Mesothelial cell of epicardium (in vitro differentiated cells): ENCODE results near the gene RALGDS. TPM values are rescaled to one million over a fixed set of nuclear protein-coding genes. Genes with fewer than 3 reads are reported as not detected.

Source experiments
- DNase-seq, 2 experiments: peaks; one replicate each; pipeline ENCODE4 v3.0.0; 2021; ENCODE audit warnings: low spot score in 2 of 2; ENCODE audit not compliant: unreplicated experiment in 2 of 2
- H3K27ac Mint-ChIP-seq: 2 replicates; pipeline ENCODE4 v1.8.0; 2021; ENCODE audit warnings: mixed read lengths
- H3K27me3 Mint-ChIP-seq: 2 replicates; pipeline ENCODE4 v1.8.0; 2021; ENCODE audit warnings: low read depth, mixed read lengths
- H3K36me3 Mint-ChIP-seq: 2 replicates; pipeline ENCODE4 v1.8.0; 2021; ENCODE audit warnings: mixed read lengths
- H3K4me1 Mint-ChIP-seq: 2 replicates; pipeline ENCODE4 v1.8.0; 2021; ENCODE audit warnings: mixed read lengths
- H3K4me3 Mint-ChIP-seq: 2 replicates; pipeline ENCODE4 v1.8.0; 2021; ENCODE audit warnings: mild to moderate bottlenecking, moderate library complexity, mixed read lengths
- H3K9me3 Mint-ChIP-seq: 2 replicates; pipeline ENCODE4 v1.8.0; 2021; ENCODE audit warnings: mixed read lengths
- CTCF ChIP-seq: fragments of 200-600 bp; sonication (generic); IDR thresholded peaks from one replicate; pipeline ENCODE4 v1.5.0; 2021; ENCODE audit warnings: antibody characterized with exemption; ENCODE audit not compliant: unreplicated experiment
- total RNA-seq: library from RNA; stranded (reverse); gene quantifications from 3 replicates; pipeline ENCODE4 v1.2.1, GENCODE V29; 2021

RALGDS gene
- total RNA-seq, 1 donor from 2014 or later = 83.5 TPM

GRCh38 chr9:133121915-133122550 is 993 bp upstream of the RALGDS start:
- H3K27ac Mint-ChIP-seq = peak overlapping the region; percentile 64
- H3K36me3 Mint-ChIP-seq = no peaks in the 10 kb centered on the region
- H3K27me3 Mint-ChIP-seq = no peaks in the 10 kb centered on the region
- peaks cover 54% of the 10 kb centered on the region for H3K4me1 Mint-ChIP-seq
- DNase-seq = no peak
- TF ChIP-seq CTCF = no peak
- peak overlapping the region; percentile 41 for H3K4me3 Mint-ChIP-seq
- no peaks in the 10 kb centered on the region for H3K9me3 Mint-ChIP-seq

- Mint-ChIP-seq H3K27ac (peak overlapping the region; percentile 71), H3K27me3 (no peaks in the 10 kb centered on the region), H3K9me3 (no peaks in the 10 kb centered on the region), H3K4me3 (peak overlapping the region; percentile 75), H3K36me3 (no peaks in the 10 kb centered on the region), H3K4me1 (peaks cover 54% of the 10 kb centered on the region)
- no peak for TF ChIP-seq CTCF
- no peak for DNase-seq
These were observed 391 bp downstream of the RALGDS start for GRCh38 chr9:133120501-133121197.

GRCh38 chr9:133119846-133120500 is 1.1 kb downstream of the RALGDS start:
- H3K4me1 Mint-ChIP-seq = peaks cover 54% of the 10 kb centered on the region
- TF ChIP-seq CTCF = no peak
- H3K9me3 Mint-ChIP-seq = no peaks in the 10 kb centered on the region
- H3K27me3 Mint-ChIP-seq = no peaks in the 10 kb centered on the region
- H3K4me3 Mint-ChIP-seq = peak overlapping the region; percentile 75
- no peaks in the 10 kb centered on the region for H3K36me3 Mint-ChIP-seq
- no peak for DNase-seq
- peak overlapping the region; percentile 85 for H3K27ac Mint-ChIP-seq

DNA sequence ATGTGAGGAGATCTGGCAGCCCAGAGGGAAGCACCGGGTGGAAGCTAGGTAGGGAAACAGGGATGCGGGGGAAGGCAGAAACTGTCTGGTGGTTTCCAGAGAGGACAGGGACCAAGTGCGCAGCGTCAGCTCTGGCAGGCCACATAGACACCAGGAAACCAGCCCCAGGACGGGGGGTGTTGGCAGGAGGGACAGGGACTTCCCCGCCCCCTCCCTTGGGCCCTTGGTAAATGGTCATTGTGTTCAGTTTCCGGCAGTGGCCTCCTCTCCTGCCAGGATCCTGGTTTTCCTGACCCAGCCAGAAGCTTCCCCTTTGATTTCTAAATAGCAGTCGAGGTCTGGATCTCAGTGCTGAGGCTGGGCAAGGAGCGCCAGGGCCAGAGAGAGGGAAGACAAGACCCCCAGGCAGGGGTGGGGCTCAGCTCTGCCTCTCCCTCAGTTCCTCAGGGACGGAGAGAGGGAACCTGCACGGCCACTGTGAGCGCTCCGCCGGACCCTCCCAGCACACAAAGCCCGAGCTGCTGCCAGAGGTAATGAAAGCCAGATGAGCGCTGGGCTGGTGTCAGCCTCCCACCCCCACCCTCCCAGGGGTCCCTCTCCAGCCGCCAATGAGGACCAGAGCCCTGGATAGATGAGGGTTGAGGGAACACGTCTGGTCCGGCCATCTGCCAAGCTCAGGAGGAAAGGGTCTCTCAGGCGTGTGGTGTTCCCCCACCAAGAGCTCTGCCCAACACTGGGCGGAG is 1.8 kb downstream of the RALGDS start:
- peaks cover 55% of the 10 kb centered on the region for H3K4me1 Mint-ChIP-seq
- H3K4me3 Mint-ChIP-seq = peak overlapping the region; percentile 75
- no peak for DNase-seq
- H3K36me3 Mint-ChIP-seq = no peaks in the 10 kb centered on the region
- H3K9me3 Mint-ChIP-seq = no peaks in the 10 kb centered on the region
- H3K27ac Mint-ChIP-seq = peak overlapping the region; percentile 85
- TF ChIP-seq CTCF = no peak
- H3K27me3 Mint-ChIP-seq = no peaks in the 10 kb centered on the region

- Mint-ChIP-seq H3K4me1 (peaks cover 57% of the 10 kb centered on the region), H3K27ac (peak overlapping the region; percentile 85), H3K36me3 (no peaks in the 10 kb centered on the region), H3K9me3 (no peaks in the 10 kb centered on the region), H3K4me3 (peak overlapping the region; percentile 75), H3K27me3 (no peaks in the 10 kb centered on the region)
- DNase-seq = no peak
- no peak for TF ChIP-seq CTCF
These were observed 2.5 kb downstream of the RALGDS start for GRCh38 chr9:133118568-133118967.
